GM21825 (cell line): ENCODE measurements around the gene WDFY2.
"Not testable (repeated sequence)": the region's sequence is repeated elsewhere in the genome, so short reads cannot be mapped to it uniquely, and the experiment has no call there.

Experiments used
- ATAC-seq: cut with Tn5 transposase; IDR thresholded peaks from one replicate; pipeline ENCODE4 v1.9.1; 2021; ENCODE audit warnings: mild to moderate bottlenecking, moderate library complexity; ENCODE audit not compliant: unreplicated experiment

The WDFY2 gene

GRCh38 chr13:51663973-51664957 is 80.0 kb downstream of the WDFY2 start:
- no peak for ATAC-seq

- no peak for ATAC-seq
Observed at GRCh38 chr13:51665456-51665855, 81.2 kb downstream of the WDFY2 start.

- ATAC-seq = no peak
Observed at GRCh38 chr13:51666374-51666773, 82.1 kb downstream of the WDFY2 start.

- no peak for ATAC-seq
Observed at GRCh38 chr13:51666839-51667238, 82.6 kb downstream of the WDFY2 start.

GRCh38 chr13:51668580-51669195 is 84.4 kb downstream of the WDFY2 start:
- ATAC-seq = no peak

- no peak for ATAC-seq
Observed at GRCh38 chr13:51673165-51673564, 88.9 kb downstream of the WDFY2 start.

- no peak for ATAC-seq
Observed at GRCh38 chr13:51674276-51674675, 90.0 kb downstream of the WDFY2 start.

GRCh38 chr13:51675385-51675784 is 91.1 kb downstream of the WDFY2 start:
- no peak for ATAC-seq

- ATAC-seq = no peak
Observed at GRCh38 chr13:51675877-51676276, 91.6 kb downstream of the WDFY2 start.

- ATAC-seq = no peak
Observed at GRCh38 chr13:51676739-51677138, 92.5 kb downstream of the WDFY2 start.

- no peak for ATAC-seq
Observed at GRCh38 chr13:51678420-51678819, 94.2 kb downstream of the WDFY2 start.

GRCh38 chr13:51679616-51680015 is 95.4 kb downstream of the WDFY2 start:
- ATAC-seq = no peak

- ATAC-seq = no peak
Observed at GRCh38 chr13:51681037-51681678, 96.9 kb downstream of the WDFY2 start.

- no peak for ATAC-seq
Observed at GRCh38 chr13:51682686-51683085, 98.4 kb downstream of the WDFY2 start.

- ATAC-seq = no peak
Observed at GRCh38 chr13:51683597-51683996, 99.3 kb downstream of the WDFY2 start.

- no peak for ATAC-seq
Observed at GRCh38 chr13:51684076-51684475, 99.8 kb downstream of the WDFY2 start.

GRCh38 chr13:51687947-51688714 is 103.9 kb downstream of the WDFY2 start:
- ATAC-seq = no peak

- no peak for ATAC-seq
Observed at GRCh38 chr13:51688937-51689662, 104.8 kb downstream of the WDFY2 start.

- ATAC-seq = no peak
Observed at GRCh38 chr13:51689663-51689996, 105.4 kb downstream of the WDFY2 start.

- not testable (repeated sequence) for ATAC-seq
Observed at GRCh38 chr13:51695677-51696076, 111.4 kb downstream of the WDFY2 start.
